IPS-11a (cell line): ENCODE measurements around the gene TAGLN.
A peak's percentile ranks its signal among the peaks of the same experiment; 100 is the strongest.

Experiments
- H3K4me3 ChIP-seq: one replicate; pipeline ENCODE4 v1.5.1; 2013; ENCODE audit warnings: low read depth, low read length, control low read depth

Gene TAGLN

DNA sequence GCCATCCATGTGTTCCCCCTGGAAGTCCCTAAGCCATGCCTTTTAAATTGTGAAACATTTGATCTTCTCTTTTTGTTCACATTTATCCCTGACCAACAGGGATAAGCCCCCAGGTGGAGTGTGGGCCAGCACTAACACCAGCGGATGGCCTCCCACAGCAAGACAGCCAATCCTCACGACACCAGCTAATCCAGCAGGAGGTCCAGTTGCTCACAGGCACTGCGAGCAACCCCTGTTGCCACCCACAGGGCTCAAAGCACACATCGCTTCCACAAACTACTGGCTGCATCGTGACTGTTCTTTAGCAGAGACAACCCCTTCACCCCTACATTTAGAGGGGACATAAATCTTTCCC, 30.7 kb downstream of the TAGLN start:
- H3K4me3 ChIP-seq = no peak overlapping the region

DNA sequence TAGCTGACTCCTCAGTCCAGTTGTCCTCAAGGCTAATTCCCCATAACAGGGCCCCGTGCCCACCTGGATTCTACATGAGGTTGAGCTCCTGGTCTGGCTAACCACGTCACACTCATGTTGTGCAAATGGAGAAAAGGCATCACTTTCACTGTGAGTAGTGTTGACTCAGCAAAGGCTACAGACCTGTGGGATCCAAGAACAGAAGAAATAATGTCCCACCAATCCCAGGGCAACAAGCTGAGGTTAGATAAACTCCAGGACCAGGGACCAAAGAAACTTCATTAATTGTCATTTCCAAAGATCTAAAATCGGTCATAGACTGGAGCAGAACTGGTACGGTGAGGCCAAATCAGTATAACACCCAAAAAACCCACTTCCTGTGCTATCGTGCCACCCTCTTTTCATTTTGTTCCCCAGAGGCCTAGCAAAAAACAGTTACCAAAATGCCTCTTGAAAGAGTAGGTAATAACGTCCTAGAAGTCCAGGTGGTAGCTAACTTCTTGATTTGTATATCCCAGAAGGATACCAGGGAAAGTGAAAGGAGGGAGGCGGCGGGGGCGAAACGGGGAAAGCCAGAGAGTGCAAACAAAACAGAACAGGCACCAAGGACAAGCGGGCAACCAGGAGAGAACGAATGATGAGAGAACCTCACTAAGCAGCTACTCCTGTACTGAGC, 31.3 kb downstream of the TAGLN start:
- no peak overlapping the region for H3K4me3 ChIP-seq

DNA sequence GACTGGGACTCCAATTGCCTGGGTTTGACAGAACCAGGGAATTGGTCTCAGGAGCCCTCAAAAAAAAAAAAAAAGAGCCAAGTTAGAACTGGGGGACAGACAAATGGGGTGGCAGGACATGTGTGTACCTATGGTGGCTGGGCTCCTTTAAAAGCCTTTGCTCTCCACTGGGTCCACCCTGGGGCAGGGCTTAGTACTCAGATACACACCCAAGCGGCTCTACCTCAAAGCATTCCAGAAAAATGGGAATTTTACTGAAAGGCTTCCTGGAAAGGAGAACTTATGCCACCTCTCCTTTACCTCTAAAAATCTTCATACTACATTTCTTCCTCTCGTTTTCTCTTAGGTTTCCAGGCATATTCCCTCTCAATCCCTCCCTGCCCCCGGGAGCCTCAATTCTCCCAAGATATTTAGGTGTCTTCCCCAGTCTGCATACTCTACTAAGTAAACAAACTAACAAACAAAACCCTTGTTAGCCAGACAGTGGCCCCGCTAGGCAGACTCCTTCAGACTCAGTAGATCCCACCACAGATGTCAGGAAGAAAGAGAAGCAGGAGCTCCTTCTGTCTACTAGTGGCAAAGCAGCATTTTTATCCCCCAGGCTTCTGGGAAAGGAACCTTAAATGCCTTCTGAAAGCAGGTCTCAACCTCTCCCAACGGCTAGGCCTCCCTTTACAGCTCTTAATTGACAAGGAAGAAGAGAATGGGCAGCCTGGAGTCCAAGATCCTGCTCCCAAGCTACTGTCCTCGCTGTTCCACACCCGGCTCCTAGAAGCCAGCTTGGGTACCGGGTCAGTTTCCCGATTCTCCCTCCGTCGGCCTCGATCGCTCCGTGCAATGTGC, 32.0 kb downstream of the TAGLN start:
- peak overlapping the region; percentile 89 for H3K4me3 ChIP-seq

DNA sequence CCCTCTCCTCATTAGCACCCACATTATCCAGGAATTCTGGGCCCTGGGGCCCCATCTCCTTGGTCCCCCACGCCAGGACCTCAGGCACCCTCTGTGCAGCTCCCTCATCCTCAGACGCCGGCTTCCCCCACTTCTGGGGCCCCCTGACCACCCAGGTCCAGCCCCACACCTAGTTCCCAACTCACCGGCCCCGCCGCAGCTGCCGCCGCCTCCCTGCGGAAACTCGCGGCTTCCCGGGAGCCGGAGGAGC, 32.6 kb downstream of the TAGLN start, which contains the start of gene PCSK7:
PCSK7 (minus strand) TSS at position 232 of the 250 bp plus-strand sequence. CDS start 2,229 bp downstream, outside the sequence.
- H3K4me3 ChIP-seq = peak within 1 kb of the TSS; percentile 89

DNA sequence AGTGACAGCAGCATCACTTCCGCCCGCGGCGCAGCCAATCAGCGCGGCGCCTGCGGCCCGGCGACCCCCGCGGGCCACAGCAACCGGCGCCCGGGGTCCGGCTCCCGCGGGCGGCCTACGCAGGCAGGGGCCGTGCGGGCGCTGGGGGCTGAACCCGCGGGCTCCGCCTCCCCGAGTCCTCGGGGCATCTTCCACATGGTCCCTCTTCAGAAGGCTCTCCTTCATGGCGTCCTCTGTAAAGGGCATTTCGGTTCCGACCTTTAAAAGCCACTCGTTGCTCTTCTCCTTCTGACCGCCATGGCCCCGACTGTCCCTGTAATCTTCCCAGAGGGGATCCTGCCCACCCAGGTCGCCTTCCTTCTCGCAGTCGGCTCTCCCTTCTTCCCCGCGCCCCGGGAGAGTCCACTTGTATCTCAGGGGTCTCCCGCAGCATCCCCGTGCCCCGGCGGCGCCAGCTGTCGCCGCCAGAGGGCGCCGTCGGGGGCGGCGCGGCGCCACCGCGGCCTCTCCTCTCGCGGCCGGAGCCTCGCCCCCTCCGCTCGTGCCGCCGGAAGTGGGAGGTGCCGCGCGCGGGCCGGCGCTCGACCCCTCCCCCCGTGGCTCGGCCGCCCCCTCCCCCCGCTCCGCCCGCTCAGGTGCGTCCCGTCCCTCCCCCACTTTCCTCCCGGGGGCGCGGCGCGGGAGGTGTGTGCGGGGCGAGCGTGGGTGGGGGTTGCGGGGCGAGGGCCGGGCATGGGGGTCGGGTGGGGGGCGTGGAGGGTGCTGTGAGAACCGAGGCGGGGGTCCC, 33.1 kb downstream of the TAGLN start, which contains the start of gene RNF214:
RNF214 (plus strand) TSS at position 580 of the 787 bp plus-strand sequence. CDS start 1,602 bp downstream, outside the sequence.
- H3K4me3 ChIP-seq = peak within 1 kb of the TSS; percentile 89

DNA sequence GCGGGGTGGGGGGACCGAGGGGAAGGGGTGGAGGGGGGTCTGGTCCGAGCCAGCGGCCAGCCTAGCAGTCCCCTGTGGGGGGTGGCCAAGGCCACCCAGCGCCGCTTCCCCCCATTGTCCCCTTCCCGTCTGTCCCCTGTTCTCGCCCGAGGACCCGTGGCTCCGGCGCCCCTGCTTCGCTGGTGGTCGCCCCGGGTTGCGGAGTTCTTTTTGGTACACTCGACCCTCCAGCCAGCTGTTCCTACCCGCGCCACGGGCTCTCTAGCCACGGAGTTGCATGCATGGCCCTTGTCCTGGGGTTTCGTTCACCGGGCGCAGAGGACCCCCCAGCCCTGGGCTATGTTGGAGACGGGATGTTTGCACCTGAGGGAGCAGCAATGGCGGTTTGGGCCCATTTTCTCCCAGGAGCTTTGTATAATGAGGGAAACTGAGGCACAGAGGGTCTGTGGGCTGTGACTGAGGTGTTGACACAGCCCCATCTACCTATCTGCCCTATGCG, 33.8 kb downstream of the TAGLN start:
- H3K4me3 ChIP-seq = peak overlapping the region; percentile 74

DNA sequence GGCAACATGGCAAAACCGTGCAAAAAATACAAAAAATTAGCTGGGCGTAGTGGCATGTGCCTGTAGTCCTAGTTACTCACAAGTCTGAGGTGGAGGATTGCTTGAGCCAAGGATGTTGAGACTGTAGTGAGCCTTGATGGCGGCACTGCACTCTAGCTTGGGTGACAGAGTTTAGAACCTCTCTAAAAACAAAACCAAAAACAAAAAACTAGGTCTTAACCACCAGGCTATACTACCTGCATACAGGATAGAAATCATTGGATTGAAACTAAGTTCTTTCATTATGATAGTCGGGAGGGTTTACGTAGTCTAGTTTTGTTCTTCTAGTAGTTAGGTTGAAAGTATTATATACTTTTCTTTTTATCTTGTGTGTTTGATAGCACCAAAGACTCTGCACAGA, 39.1 kb downstream of the TAGLN start:
- H3K4me3 ChIP-seq = no peak overlapping the region

DNA sequence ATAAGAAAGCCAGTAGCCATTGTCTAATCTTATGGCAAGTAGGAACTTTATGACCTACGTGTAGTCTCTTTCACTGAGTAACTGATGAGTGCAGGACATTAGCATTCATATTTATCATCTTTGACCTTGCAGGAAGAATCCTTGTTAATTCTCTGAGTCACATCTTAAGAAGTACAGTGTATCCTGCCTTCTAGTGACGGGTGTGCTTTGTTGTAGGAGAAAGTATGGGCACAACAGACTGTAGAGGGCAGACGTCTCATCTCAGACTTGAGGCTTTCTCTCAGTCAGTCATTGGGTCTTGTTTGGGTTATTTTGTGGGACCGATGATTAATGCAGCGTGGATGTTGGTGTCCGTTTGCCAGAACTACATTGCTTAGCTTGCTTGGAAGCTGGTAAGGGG, 40.1 kb downstream of the TAGLN start:
- no peak overlapping the region for H3K4me3 ChIP-seq

DNA sequence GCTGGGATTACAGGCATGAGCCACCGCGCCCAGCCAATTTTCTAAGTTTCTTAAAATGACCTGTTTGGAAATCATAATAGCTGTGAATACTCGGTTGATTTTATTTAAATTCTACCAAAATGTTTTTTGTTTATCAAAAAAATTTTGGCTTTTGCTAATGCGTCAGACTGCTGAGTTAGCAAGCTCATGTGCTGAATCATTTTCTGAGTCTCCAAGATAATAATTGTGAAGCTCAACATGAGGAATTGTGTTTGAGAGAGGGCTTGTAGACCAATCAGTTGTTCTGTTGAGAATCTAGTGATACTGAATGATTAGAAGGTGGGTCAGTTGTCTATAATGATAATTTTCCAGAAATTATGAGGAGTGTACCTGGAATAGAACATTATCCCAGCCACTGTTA, 49.2 kb downstream of the TAGLN start:
- H3K4me3 ChIP-seq = no peak overlapping the region

DNA sequence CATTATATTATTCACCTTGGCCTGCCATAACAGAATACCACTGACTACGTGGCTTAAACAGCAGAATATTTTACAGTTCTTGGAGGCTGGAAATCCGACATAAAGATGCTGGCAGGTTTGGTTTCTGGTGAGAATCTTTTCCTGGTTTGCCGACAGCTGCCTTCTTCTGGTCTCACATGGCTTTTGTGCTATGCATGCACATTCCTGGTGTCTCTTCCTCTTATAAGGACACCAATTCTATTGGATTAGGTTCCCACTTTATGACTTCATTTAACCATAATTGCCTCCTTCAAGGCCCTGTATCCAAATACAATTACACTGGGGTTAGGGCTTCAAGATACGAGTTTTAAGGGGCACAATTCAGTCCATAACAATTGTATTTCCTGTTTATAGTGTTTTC, 50.4 kb downstream of the TAGLN start:
- H3K4me3 ChIP-seq = no peak overlapping the region

DNA sequence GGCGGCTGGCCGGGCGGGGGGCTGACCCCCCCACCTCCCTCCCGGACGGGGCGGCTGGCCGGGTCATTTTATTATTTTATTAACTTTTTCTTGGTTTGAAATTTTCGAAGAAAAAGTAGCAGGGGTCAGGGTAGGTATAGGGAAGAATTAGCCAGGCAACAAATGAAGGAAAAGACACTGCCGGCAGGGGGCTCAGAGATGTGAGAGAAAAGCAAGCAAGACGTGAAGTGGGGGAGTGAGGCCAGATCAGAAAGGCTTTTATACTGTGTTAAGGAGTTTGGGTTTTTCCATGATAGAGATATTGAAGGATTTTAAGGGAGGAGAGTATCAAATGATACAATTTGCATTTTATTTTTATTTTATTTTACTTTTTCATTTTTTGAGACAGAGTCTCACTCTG, 52.3 kb downstream of the TAGLN start:
- no peak overlapping the region for H3K4me3 ChIP-seq

DNA sequence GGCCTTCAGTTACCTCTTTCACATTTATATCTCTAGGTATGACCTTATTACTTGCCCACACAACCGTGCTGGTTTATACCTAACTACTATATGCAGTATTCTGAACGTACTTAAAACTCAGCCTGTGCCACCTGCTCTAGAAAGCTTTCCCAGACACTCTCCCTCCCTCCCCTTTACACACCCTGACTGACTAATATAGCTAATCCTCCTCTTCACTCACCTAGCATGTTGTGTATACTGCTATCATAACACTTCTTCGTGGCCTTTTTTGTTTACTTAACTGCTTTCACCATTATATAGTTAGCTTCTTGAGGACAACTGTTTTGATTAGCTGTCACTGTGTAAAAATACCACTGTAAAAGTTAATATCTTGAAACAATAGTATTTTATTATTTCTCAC, 56.8 kb downstream of the TAGLN start:
- H3K4me3 ChIP-seq = no peak overlapping the region

DNA sequence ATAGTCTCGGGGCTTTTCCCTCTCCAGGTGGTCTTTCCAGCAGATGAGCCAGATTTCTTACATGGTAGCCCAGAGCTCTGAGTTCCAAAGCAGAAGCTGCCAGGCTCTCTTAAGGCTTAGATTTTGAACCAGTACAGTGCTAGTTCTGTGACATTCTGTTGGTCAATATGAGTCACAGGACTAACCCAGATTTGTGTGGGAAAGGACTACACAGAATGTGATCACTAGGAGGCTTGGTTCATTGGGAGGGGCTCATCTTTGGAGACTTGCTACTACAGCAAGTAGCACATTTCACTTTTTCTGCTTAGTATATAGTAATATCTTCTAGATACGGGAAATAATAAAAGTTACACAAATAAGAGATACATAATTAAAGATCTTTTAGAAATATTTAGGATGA, 57.4 kb downstream of the TAGLN start:
- no peak overlapping the region for H3K4me3 ChIP-seq
